NCI-H510A (cell line): ENCODE results near the gene KDM7A.
A peak's percentile ranks its signal among the peaks of the same experiment; 100 is the strongest.

Experiments used
- DNase-seq: peaks from one replicate; lab custom pipeline; 2025; lab: John Stamatoyannopoulos, UW

KDM7A gene, protein sequence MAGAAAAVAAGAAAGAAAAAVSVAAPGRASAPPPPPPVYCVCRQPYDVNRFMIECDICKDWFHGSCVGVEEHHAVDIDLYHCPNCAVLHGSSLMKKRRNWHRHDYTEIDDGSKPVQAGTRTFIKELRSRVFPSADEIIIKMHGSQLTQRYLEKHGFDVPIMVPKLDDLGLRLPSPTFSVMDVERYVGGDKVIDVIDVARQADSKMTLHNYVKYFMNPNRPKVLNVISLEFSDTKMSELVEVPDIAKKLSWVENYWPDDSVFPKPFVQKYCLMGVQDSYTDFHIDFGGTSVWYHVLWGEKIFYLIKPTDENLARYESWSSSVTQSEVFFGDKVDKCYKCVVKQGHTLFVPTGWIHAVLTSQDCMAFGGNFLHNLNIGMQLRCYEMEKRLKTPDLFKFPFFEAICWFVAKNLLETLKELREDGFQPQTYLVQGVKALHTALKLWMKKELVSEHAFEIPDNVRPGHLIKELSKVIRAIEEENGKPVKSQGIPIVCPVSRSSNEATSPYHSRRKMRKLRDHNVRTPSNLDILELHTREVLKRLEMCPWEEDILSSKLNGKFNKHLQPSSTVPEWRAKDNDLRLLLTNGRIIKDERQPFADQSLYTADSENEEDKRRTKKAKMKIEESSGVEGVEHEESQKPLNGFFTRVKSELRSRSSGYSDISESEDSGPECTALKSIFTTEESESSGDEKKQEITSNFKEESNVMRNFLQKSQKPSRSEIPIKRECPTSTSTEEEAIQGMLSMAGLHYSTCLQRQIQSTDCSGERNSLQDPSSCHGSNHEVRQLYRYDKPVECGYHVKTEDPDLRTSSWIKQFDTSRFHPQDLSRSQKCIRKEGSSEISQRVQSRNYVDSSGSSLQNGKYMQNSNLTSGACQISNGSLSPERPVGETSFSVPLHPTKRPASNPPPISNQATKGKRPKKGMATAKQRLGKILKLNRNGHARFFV

DNA sequence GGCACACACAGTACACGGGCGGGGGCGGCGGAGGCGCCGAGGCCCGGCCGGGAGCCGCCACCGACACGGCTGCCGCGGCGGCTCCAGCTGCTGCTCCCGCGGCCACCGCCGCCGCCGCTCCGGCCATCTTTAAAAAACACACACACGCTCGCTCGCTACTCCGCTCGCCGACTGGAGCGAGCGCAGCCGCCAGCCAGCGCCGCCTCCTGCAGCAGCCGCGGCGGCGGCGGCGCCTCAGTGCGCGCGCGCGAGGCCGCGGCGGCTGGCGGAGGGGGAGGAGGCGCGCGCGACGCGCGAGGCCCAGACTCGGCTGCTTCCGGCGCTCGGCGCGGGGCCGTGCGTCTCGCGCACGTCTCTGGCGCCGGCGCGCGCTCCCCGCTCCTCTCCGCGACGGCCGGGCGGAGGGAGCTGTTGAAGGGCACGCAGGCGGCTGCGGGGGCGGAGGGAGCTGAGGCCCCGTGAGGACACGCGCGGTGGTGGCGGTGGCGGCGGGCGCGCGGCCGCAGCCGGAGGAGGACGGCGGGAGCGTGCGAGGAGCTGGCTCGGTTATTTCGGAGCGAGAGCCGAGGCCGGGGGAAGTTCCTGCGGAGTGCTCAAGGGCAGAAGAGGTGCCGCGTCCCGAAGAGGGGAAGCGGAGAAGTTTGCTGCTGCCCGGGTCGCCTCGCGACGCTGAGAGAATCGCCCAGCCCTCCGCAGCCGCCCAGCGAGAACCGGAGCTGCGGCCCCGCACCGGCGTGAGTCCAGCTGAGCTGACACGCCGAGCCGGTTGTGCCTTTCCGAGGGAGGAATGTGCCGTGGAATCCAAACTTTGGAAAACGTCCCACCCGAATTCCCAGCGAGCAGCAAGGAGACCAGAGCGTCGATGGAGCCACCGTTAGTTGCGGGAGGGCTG is at the start of gene KDM7A:
Gene KDM7A, minus strand, starts transcription at position 173 of the 892 bp plus-strand sequence. Its CDS starts 46 bp downstream, at position 127.
- DNase-seq = peak; percentile 86

DNA sequence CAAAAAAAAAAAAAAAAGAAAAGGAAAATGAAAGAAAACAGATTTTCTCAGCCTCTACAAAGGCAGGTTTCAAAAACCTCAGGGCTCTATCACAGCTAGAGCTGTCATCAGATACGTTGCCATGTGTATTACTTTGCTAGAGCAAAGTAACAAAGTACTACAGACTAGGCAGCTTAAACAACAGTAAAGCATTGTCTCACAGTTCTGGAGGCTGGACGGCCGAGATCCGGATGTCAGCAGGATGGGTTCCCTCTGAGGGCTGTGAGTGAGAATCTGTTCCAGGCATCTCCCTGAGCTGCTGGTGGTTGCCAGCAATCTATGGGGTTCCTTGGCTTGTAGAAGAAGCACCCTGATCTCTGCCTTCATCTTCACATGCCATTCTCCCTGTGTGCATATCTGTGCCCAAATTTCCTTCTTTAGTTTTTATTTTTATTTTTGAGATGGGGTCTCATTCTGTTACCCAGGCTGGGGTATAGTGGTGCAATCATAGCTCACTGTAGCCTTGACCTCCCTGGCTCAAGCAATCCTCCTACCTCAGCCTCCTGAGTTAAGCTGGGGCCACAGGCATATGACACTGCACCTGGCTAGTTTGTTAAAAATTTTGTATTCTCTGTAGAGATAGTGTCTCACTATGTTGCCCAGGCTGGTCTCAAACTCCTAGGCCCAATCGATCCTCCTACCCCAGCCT is 48.9 kb upstream of the KDM7A start:
- DNase-seq = no peak

DNA sequence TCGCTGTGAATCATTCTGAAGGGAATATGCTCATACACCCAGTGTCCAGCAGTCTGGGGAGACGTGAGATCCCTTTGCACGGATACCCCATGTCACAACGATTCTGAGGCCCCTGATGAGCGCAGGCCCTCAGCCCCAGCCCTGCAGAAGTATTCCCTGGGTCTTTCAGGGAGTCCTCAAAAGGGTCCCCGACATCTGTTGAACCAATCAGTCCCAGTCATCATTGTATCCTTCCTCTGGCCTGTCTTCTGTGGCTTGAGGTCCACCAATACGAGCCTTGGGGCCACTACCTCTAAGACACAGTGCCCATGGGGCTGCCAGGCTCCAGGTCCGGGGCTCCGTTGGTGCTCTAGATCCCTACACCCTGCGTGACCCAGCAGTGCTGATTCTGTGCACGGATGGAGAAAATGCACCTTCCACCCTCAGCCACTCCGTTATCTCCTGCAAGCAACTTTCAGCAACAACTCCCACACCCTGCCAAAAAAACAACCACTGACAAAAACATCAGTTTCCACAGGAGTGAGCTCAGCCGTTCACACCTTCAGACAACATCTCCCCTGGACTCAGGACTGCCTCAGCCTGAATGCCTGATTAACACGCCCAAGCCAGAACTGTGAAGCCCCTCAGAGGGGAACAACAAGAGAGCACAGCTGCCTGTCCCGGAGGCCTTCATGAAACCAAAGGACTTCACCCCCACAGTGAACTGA is 46.9 kb upstream of the KDM7A start:
- no peak for DNase-seq

DNA sequence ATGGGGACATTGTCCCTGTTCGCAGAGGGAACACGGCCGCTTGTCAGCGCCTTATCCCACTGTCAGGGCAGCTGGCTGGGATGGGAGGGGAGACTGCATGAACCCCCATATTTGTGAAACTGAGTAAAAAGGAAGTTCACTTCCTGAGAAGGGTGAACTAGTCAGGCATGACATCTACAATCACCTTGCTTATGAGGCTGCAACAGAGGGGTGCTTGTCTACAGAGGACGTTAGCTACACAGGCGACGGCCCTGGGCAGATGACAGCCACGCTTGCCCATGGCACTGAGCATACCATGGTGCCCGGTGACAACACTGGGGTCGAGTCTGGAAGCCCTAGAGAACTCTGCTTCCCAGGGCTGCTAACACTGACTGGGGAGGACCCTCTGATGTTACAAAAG is 46.0 kb upstream of the KDM7A start:
- no peak for DNase-seq

DNA sequence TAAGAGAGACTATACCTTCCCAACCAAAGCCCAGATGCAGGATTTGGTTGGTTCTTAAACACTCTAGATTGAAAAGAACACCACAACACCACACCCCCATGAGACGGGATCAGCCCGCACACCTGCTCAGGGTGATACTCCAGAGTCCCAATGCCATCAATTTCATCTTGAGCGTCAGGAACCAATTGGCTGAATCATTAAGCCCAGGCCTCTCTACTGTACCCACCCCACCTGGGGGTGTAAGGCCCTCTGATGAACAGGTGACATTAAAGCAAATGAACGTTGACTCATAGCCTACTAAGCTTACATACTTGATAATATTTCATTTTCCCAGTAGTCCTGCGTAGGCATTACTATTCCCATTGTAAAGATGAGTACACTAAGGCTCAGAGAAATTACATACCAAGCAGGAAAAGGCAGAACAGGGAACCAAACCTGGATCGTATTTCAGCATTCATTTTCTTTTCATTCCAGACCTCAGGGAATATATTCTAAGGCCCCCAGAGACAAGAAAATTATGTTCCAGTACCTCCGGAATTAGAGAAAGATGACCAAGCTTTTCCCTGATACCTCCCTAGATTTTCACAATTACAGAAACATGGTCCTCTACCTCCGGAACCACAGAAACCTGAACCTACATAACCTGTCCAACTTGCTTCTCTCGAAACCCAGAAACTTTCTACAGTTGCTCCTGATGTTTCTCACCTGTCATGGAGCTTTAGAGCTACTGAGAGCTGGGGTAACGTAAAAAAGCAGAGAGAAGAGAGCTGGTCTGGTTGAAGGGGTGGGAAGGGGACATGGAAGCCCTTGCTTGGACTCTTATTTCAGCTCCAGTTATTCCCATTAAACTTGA is 43.1 kb upstream of the KDM7A start:
- peak; percentile 17 for DNase-seq

DNA sequence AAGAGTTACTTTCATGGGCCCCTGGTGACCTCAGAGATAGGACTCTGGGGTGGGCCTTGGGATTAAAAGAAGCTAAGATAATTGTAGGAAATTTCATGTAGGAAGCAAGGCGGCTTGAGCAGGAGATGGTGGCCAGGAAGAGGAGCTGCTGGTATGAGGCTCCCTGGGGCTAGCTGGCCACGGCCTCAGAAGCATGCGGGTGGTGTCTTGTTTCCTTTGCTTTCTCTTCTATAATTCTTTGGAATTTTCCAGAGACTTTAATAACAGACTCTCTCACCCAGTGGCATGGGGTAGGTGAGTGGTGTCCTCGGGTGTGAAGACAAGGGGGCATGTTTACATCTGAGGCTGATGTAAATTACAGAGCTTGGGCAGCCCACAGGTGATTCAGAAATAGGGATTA is 41.9 kb upstream of the KDM7A start:
- DNase-seq = no peak

DNA sequence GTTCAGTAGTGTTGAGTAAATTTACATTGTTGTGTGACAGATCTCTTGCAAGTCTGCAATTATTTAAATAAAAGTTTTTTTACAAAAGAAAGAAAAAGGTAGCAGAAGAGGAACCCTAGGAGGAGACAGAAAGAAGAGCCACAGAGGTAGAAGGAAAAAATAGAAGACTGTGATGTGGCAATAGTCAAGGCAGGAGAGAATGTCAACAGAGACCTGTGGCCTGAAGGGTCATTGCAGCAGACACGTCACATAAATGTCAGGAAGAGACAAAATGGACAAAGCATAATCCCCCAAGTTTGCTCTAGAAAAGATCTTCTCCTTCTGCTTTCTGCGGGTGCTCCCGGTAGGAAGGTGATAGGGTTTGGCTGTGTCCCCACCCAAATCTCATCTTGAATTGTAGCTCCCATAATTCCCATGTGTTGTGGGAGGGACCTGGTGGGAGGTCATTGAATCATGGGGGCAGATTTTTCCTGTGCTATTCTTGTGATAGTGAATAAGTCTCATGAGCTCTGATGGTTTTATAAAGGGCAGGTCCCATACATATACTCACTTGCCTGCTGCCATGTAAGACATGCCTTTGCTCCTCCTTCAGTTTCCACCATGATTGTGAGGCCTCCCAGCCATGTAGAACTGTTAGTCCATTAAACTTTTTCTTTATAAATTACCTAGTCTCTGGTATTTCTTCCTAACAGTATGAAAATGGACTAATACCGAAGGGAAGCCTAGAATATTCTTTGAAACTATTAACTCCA is 41.1 kb upstream of the KDM7A start:
- no peak for DNase-seq

DNA sequence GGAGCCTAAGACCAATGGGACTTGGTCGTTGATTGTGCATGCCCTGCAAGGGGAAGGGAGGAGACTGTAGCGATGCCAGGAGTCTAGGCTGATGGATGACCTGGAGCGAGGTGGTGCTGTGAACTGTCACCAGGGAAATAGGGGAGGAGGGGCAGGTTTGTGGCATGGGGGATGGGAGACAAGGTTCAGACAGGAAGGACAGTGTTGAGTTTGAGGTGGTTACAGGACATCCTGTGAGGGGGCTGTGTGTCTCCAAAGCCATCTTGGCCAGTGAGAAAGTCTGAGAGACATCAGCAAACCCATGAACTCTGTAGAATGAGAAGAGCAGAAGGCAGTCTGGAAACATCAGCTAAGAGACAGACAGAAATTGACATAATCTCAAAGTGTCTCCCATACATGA is 38.5 kb upstream of the KDM7A start:
- no peak for DNase-seq

DNA sequence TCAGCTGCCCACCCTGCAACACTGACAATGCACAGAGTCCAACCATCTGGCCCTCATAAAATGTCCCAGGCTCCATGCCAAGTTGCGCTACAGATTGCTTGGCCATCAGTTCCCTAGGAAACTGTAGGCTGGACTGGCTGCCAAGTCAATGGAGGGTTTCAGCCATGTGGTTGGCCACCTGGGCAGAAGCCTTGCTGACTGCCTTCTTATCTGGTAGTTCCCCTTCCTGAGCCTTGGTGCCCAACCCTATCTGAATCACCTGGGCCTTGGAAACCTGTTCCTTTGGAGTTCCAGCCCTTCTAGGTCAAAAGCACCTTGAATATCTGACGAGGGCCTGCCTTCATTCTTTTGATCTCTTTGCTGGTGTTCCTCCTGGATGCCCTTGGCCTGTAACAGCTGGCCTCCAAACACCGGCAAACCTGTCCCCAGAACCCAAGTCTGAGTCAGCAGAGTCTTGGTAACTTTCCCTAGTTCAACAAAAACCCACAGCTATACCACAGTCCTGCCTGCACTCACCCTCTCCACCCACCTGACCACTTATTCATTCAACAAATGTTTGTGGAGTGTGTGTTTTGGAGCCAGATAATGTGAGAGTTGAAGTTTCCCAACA is 37.4 kb upstream of the KDM7A start:
- no peak for DNase-seq

DNA sequence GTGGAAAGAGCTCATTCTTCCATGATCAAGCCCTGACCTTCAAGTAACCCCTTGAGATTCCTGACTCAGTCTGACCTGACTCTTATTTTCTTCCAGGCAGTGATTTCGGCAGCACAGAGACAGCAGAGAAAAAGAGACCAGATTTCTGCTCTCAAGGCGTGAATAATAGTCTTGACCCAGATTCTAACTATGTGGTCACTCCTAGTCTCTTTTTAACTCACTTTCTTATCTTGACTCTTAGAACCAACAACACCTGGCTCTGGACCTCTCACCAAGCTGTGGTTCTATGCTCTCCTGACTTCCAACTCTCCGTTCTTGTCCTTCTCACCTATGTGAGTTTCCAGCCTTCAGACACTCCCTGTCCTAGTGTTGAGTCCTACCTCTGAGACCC is 36.9 kb upstream of the KDM7A start:
- no peak for DNase-seq

DNA sequence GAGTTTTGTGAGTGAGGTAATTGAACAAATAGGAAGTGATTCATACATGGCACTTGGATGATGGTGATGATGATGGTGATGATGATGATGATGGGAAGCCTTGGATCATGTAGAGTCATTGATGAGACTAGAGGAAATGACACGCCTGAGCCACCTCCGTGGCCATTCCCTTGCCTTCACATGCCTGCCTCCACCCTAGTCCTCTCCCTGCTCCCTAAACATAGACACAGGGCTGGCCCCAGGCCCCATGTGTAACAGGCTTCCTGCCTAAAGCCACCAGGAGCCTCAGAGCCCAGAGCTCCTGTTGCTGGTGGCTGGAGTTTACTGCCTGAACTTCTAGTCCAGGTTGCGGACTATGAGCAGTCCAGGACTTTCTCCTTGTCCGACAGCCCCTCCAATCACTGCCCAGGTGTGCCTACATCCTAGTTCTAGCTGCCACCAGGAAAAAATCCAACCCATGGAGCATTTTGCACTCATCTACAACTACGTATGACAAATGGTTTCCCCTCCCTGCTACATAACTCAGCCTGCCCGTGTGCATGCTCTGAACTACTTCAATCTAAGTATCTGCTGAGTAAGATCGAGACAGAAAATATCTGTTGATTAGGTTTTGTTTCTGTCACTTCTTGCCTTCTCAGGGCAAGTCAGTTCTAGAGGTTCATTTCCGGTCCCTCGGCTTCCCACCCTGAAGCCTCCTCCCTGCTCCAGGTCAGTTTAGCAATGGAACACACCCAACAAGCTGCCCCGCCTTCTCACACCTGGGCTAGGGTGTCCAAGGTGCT is 35.5 kb upstream of the KDM7A start:
- no peak for DNase-seq

DNA sequence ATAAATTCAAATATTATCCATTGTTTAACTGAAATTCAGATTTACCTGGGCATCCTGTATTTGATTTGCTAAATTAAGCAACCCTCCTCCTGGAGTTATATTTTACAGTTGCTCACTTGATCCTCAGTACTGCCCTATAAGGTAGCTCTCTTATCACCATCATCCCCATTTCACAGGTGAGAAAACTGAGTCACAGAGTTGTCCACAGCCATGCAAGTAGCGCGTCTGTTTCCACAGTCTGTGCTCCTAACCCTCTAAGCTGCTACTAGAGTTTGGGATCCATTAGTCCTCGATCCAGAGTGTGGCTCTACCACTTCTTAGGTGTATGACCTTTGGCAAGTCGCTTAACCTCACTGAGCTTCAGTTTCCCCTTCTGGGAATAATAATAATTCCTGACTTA is 34.9 kb upstream of the KDM7A start:
- no peak for DNase-seq

DNA sequence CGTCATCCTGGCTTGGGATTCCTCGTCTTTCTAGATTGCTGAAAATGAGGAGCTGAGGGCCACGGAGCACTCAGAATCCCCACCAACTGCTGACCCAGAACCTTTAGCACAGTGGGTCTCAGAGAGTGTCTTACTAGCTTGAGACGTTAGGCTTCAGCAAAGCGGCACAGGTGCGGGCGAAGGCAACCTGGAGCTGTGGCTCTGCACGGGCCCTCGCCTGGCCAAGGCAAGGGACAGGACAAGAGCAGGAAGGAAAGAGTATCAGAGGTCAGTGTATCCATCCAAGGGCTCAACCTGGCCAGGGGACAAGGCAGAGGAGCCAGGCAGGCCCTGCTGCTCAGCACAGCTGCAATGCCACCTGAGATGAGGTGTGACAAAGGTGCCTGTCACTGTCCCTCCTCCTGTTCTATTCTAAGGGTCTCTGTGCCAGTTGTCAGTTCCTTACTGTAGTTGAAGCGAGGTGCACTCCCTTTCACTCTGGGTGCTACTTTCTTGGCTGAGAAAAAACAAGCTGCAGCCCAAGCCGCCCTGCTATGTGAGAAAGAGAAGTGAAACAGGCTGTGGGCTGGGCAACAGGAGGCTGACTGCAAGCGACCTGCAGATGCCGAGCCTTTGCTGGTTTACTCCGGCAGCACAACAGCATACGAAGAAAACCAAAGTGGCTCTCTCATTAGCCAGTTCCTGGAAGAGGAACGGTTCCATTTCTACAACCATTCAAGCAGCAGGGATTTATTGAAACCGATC is 33.3 kb upstream of the KDM7A start:
- DNase-seq = no peak

DNA sequence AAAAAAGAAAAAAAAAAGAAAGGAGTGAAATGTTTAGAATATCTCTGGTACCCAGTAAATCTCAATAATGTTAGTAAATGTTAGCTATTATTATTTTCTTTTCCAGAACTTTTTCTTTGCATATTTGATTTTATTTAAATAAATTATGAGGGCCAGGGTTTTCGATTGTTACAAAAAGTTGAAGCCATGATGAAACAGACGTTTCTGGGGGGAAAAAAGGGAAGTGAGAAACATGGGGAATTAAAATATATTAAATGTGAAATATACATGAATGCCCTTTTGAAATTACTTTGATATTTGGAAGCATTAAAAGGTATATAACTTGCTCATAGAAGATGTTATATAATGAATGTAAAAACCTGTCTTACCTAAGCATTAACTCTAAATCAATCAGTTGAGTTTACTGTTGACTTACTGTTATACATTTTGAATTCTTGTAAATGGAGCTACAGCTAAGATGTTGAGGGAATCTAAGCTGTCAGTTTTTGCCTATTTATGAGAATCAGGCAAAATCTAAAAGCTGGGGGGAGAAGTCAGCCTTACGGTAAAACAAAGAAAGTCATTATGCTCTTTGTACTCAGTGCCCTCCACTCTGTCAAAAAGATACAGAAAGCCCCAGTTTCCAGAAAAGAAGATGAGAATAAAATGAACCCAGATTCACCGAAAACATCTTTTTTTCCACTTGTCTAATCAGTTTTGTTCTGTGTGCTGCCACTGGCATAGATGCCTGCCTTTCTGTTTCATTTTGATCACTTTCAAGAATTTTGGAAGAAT is 30.0 kb upstream of the KDM7A start:
- no peak for DNase-seq

DNA sequence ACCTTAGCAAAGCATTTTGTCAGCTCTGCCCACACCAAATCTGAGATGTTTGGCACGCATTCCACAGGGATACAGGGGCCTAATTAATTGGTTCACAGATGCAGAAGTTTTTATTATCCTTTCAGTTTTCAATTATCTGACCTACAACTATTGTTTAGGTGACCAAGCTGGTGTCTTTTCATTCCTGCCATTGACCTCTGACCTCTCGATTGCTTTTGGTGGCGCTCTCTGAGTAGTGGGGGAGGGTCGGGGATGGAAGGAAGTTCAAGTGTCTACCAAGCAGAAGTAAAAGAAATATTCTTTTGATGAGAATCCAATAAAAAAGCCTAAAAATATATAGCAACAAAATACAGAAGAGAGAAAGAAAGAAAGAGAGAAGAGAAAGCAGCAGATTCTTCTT is 28.8 kb upstream of the KDM7A start:
- DNase-seq = no peak

DNA sequence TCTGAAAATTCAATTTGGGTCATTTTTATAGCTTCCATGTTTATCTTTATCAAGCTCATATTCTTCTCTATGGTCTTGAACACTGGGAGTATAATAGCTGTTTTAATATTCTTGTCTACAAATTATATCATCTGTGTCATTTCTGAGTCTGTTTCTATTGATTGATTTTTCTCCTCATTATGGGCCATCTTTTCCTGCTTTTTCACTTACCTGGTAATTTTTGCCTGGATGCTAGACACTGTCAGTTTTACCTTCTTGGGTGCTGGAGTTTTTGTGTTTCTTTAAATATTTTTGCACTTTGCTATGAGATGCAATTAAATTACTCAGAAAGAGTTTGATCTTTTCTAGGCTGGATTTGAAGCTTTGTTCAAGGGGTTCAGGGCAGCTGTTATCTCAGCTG is 26.8 kb upstream of the KDM7A start:
- no peak for DNase-seq
